ENCODE data around the gene KLC3.
A peak's percentile ranks its signal among the peaks of the same experiment; 100 is the strongest.

Gene KLC3

GRCh38 chr19:45340232-45340898 is at the start of gene KLC3:
KLC3 (plus strand) TSS chr19:45340750; CDS start chr19:45345542, 4,792 bp downstream.
- H3K9me3 Mint-ChIP-seq, result no peaks in the 10 kb centered on the region
- no peak for TF ChIP-seq CTCF (IDR thresholded peaks at IDR 0.05)
- no peak within 1 kb of the TSS for H3K27ac Mint-ChIP-seq
- peaks cover 5% of the 10 kb centered on the region for H3K4me1 Mint-ChIP-seq
- peaks cover 36% of the 10 kb centered on the region for H3K27me3 Mint-ChIP-seq (ENCODE audit: low read depth, poor library complexity)
- H3K36me3 Mint-ChIP-seq (ENCODE audit: low read depth), result no peaks in the 10 kb centered on the region
- H3K4me3 Mint-ChIP-seq, result peak within 1 kb of the TSS; percentile 79
- DNase-seq, result peak; percentile 69

GRCh38 chr19:45291834-45292233 is 48.7 kb upstream of the KLC3 start:
- Mint-ChIP-seq H3K36me3 (ENCODE audit: low read depth) (peaks cover 72% of the 10 kb centered on the region), H3K4me3 (no peak overlapping the region), H3K9me3 (peaks cover 4% of the 10 kb centered on the region), H3K27me3 (ENCODE audit: low read depth, poor library complexity) (peaks cover 5% of the 10 kb centered on the region), H3K4me1 (no peaks in the 10 kb centered on the region), H3K27ac (no peak overlapping the region)
- no peak for DNase-seq
- TF ChIP-seq CTCF (IDR thresholded peaks at IDR 0.05), result no peak

DNA sequence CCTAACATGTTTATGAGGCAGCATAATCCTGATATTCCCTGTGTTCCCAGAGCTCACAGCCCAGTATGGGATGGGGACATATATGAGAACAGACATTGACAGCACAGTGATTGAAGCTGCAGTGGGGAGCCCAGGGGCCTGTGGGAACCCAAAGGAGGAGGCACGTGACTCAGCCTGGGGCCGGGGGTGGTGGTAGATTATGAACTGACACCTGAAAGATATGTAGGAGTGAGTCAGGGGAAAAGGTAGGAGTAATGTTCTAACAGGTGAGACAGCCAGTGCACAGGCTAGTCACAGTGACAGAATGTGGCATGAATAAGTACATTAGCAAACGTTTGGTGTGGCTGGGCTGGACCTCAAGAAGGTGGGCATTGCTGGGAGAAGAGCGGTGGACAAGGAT is 46.9 kb upstream of the KLC3 start:
- H3K4me3 Mint-ChIP-seq, result no peak overlapping the region
- H3K27ac Mint-ChIP-seq, result no peak overlapping the region
- DNase-seq, result no peak
- peaks cover 4% of the 10 kb centered on the region for H3K9me3 Mint-ChIP-seq
- H3K4me1 Mint-ChIP-seq, result no peaks in the 10 kb centered on the region
- peaks cover 73% of the 10 kb centered on the region for H3K36me3 Mint-ChIP-seq (ENCODE audit: low read depth)
- H3K27me3 Mint-ChIP-seq (ENCODE audit: low read depth, poor library complexity), result peaks cover 5% of the 10 kb centered on the region
- TF ChIP-seq CTCF (IDR thresholded peaks at IDR 0.05), result no peak

DNA sequence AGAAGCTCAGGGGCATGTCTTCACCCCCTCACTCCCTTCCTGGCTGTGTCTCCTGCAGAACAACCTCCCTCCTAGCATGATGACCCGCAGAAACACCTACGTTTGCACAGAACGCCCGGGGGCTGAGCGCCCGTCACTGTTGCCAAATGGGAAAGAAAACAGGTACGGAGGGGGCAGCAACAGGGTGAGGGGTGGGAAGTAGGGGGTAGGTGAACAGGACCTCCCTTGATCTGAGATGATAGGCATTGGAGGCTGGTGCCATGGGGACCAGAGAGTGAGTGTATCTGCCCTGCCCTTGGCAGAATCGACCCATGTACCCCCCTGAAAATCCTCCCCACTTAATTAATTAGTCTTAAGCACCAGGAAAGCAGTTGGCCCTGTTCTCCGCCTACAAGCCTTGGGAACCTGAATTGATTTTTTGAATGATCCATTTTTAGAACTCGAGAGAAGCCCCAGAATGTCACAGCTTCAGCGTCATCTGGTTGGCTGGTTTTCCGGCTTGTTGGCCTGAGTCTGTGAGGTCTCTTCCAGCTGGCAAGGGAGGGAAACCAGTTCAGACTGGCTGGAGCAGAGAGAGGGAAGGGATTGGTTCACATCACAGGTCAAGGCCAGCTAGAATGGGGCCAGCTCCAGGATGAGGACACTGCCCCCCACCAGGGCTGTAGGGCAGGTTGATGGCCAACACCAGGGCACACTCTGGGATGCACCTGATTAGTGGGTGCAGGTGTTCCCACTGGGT is 46.1 kb upstream of the KLC3 start:
- Mint-ChIP-seq H3K9me3 (peaks cover 4% of the 10 kb centered on the region), H3K27me3 (ENCODE audit: low read depth, poor library complexity) (peaks cover 5% of the 10 kb centered on the region), H3K4me3 (no peak overlapping the region), H3K4me1 (no peaks in the 10 kb centered on the region), H3K27ac (peak overlapping the region; percentile 82), H3K36me3 (ENCODE audit: low read depth) (peaks cover 75% of the 10 kb centered on the region)
- no peak for DNase-seq
- TF ChIP-seq CTCF (IDR thresholded peaks at IDR 0.05), result no peak

- peaks cover 85% of the 10 kb centered on the region for H3K36me3 Mint-ChIP-seq (ENCODE audit: low read depth)
- no peak for TF ChIP-seq CTCF (IDR thresholded peaks at IDR 0.05)
Observed at GRCh38 chr19:45295873-45296272, 44.7 kb upstream of the KLC3 start.

More at GRCh38 chr19:45295873-45296272, 44.7 kb upstream of the KLC3 start:
- peaks cover 2% of the 10 kb centered on the region for H3K27me3 Mint-ChIP-seq (ENCODE audit: low read depth, poor library complexity)
- no peak overlapping the region for H3K4me3 Mint-ChIP-seq
- H3K9me3 Mint-ChIP-seq, result peaks cover 4% of the 10 kb centered on the region
- H3K27ac Mint-ChIP-seq, result no peak overlapping the region
- no peaks in the 10 kb centered on the region for H3K4me1 Mint-ChIP-seq
- no peak for DNase-seq

Data from nephron progenitor cell (in vitro differentiated cells).